ENCODE measurements around the gene RIBC1. TPM values are rescaled to one million over a fixed set of nuclear protein-coding genes. Genes with fewer than 3 reads are reported as not detected.
A peak's percentile ranks its signal among the peaks of the same experiment; 100 is the strongest.
"Not testable (repeated sequence)": the region's sequence is repeated elsewhere in the genome, so short reads cannot be mapped to it uniquely, and the experiment has no call there.

The RIBC1 gene
- polyA plus RNA-seq, 1 donor, result 1.1 TPM

- no peak for DNase-seq
Observed at GRCh38 chrX:53437206-53437605, 14.5 kb downstream of the RIBC1 start.

DNA sequence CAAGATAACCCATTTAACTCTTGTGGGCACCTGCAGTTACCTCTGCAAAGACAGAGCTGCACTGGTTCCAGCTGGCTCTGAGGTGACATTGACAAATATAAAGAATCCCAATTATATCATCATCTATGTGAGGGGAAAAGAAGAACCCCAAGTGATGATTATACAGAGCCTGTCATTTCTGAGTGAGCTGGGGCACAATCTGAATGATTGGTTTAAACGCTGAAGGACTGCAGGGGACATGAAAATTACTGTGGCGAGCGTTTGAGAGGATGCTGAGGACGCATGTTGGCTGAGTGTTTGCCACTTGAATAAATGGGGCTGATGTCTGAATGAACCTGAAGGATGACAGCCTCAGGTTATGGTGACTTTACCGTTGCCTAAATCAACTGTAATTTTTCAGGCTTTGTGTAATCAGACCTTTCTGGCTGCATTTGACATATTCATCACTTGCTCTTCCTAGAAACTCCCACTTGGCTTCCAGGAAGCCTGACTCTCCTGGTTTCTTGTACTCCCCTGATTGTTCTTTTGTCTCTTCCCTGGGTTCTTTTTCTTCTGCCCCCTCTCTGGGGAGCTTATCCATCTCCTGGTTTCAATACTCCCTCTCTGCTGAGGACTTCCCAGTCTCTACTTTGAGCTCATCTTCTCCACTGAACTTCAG is 15.6 kb downstream of the RIBC1 start:
- DNase-seq, result no peak

- no peak for DNase-seq
Observed at GRCh38 chrX:53438832-53439230, 16.2 kb downstream of the RIBC1 start.

- DNase-seq, result no peak
Observed at GRCh38 chrX:53440101-53440500, 17.4 kb downstream of the RIBC1 start.

- DNase-seq, result no peak
Observed at GRCh38 chrX:53440621-53441517, 18.2 kb downstream of the RIBC1 start.

GRCh38 chrX:53441531-53442321 is 19.1 kb downstream of the RIBC1 start:
- peak; percentile 38 for DNase-seq

GRCh38 chrX:53442322-53442631 is 19.6 kb downstream of the RIBC1 start:
- no peak for DNase-seq

GRCh38 chrX:53445977-53446376 is 23.3 kb downstream of the RIBC1 start:
- DNase-seq, result no peak

DNA sequence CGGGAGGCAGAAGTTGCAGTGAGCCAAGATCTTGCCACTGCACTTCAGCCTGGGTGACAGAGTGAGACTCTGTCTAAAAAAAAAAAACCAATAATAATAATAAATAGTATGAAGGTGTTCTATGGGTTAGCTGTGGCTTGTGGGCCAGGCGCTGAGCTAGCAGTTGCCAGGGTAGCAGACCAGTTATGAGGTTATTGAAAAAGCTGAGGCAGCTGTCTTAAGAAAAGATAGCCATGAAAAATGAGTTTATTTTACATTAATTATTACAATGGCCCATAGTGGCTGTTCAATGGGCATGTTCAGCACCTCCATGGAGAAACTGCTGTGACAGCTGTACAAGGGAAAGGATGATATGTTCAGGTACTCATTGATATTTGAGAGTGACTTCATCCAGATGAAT is 24.8 kb downstream of the RIBC1 start:
- no peak for DNase-seq

DNA sequence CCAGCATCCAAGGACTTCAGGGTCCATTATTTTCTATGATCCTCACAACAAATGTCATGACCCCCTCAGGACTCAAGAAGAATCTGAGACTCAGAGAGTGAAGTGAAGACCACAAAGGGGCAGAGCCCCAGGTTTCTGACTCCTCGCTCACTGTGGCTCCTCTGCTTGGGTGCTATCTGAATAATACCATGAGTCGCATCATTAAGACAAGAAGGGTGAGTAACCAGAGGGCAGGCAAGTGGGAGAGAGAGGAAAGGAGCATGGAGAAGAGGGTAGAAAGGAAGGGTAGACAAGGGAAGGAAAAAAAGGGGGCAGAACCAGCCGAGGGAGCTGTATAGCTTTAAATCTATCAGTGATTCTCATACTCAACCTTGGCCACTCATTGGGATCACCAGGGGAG is 27.0 kb downstream of the RIBC1 start:
- no peak for DNase-seq

DNA sequence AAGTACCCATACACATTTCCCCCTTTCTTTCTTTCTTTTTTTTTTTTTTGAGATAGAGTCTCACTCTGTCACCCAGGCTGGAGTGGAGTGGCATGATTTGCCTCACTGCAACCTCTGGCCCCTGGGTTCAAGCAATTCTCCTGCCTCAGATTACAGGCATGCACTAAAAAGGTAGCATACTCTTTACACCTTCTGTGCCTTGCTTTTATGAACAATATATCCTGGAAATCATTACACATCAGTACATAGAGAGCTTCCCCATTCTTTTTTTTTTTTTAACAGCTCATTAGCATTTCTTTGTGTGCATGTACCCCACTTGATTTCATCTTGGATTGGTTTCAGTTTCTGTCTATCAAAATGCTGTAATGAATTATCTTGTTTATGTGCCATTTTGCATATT is 30.1 kb downstream of the RIBC1 start:
- no peak for DNase-seq

DNA sequence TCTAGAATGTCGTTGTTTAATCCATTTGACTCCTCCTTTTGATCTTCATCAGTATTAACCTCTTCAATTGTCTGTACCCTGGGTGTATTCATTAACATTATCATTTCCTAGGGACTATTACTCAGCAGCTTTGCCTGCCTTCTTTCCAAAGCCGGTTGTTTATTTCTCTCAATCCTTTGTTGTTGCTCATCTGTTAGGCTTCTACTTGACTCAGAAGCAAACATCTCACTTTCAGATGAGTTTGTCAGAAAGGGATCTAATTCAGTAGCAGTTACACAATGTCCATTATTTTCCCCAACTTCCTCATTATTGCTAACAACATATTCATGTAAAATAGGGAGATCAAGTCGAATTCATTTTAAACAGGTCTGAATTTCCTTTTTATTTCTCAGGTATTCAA is 33.6 kb downstream of the RIBC1 start:
- DNase-seq, result no peak

DNA sequence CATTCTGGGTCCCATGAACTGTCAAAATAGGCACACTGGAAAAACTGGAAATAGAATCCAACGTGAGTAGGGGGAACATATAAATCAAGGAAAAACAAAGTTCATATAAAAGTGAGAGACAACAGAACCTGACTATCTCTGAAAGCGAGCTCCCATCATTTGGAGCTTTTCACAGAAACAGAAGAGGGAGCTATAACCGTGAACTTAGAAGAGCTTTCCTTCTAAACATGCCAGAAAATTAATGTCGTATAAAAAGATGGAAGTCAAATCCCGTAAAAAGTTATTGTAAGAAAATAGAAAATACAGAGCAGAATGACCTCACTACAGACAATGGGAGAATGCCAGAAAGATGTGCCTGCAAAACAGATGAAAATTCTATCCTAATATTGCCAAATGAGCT is 35.4 kb downstream of the RIBC1 start:
- no peak for DNase-seq

- DNase-seq, result not testable (repeated sequence)
Observed at GRCh38 chrX:53468659-53469058, 46.0 kb downstream of the RIBC1 start.

GRCh38 chrX:53471346-53471745 is 48.7 kb downstream of the RIBC1 start:
- DNase-seq, result no peak

- DNase-seq, result no peak
Observed at GRCh38 chrX:53474707-53475106, 52.0 kb downstream of the RIBC1 start.

GRCh38 chrX:53476371-53476770 is 53.7 kb downstream of the RIBC1 start:
- DNase-seq, result no peak

DNA sequence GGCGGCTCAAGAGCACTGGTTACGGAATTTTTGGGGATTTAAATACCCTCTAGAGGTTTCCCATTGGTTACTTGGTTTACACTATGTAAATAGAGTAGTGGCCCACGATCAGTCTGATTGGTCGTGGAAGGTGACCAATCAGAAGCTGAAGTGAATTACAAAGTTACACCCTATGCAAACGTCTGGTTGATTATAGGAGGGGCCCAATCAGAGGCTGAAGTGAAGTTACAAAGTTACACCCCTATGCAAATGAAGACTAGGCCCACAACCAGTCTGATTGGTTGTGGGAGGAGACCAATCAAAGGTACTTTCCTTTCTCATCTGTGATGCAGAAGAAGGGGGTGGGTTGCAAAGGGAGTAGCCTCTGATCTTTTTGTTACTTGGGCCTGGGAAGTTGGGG is 56.6 kb downstream of the RIBC1 start:
- no peak for DNase-seq

Other genes starting within 250 kb of the RIBC1 start
- 36.9 TPM for gene KDM5C, start 197.7 kb upstream of the RIBC1 start, polyA plus RNA-seq (ENCODE audit: insufficient read length)
- gene IQSEC2, start 141.3 kb upstream of the RIBC1 start, polyA plus RNA-seq (ENCODE audit: insufficient read length), result 19.8 TPM
- gene SMC1A, start 219 bp upstream of the RIBC1 start, polyA plus RNA-seq (ENCODE audit: insufficient read length), result 43.3 TPM
- 58.5 TPM for gene HSD17B10, start 11.5 kb downstream of the RIBC1 start, polyA plus RNA-seq (ENCODE audit: insufficient read length)